SK-N-SH (cell line): ENCODE data around the gene DHRS12.

Experiments used
- CHD2 ChIP-seq: fragments of 150-350 bp; IDR thresholded peaks from 2 replicates; pipeline ENCODE4 v1.6.1; 2018; ENCODE audit warnings: low read length; ENCODE audit not compliant: partially characterized antibody
- EP300 ChIP-seq, 2 experiments: IDR thresholded peaks; 2 replicates each; pipeline versions ENCODE4 v1.4.0 to v1.6.1; 2012; ENCODE audit warnings: borderline replicate concordance in 1 of 2, low read depth in 1 of 2, low read length in 1 of 2
- MEF2A ChIP-seq: IDR thresholded peaks from 2 replicates; pipeline ENCODE4 v1.4.0; 2012; ENCODE audit warnings: low read depth, borderline replicate concordance
- NFIC ChIP-seq: IDR thresholded peaks from 2 replicates; pipeline ENCODE4 v1.4.0; 2012; ENCODE audit warnings: borderline replicate concordance
- NRF1 ChIP-seq: IDR thresholded peaks from 2 replicates; pipeline ENCODE4 v1.6.1; 2012; ENCODE audit warnings: low read depth, mild to moderate bottlenecking, low read length
- POLR2AphosphoS5 ChIP-seq: IDR thresholded peaks from 2 replicates; pipeline ENCODE4 v1.6.1; 2012; ENCODE audit warnings: low read depth, low read length
- RAD21 ChIP-seq: IDR thresholded peaks from 2 replicates; pipeline ENCODE4 v1.6.1; 2012; ENCODE audit warnings: mild to moderate bottlenecking, low read length
- RCOR1 ChIP-seq: fragments of 150-350 bp; IDR thresholded peaks from 2 replicates; pipeline ENCODE4 v1.6.1; 2017; ENCODE audit warnings: antibody characterized with exemption, low read length
- SMC3 ChIP-seq: IDR thresholded peaks from 2 replicates; pipeline ENCODE4 v1.6.1; 2012; ENCODE audit warnings: low read depth, low read length, improper control_type of control experiment
- TAF1 ChIP-seq: IDR thresholded peaks from 2 replicates; pipeline ENCODE4 v1.6.1; 2012; ENCODE audit warnings: low read depth, mild to moderate bottlenecking, low read length, moderate library complexity, borderline replicate concordance
- YY1 ChIP-seq: IDR thresholded peaks from 2 replicates; pipeline ENCODE4 v1.4.0; 2012; ENCODE audit warnings: low read depth, mild to moderate bottlenecking
- TF ChIP-seq, protein P1 (sequence below): fragments of 200-600 bp; sonication (generic); IDR thresholded peaks from 2 replicates; pipeline ENCODE4 v1.6.1; 2017; ENCODE audit warnings: antibody characterized with exemption, mild to moderate bottlenecking, moderate library complexity

GRCh38 chr13:51815848-51816247, 11.9 kb upstream of the DHRS12 start:
- TF ChIP-seq, protein P1, sequence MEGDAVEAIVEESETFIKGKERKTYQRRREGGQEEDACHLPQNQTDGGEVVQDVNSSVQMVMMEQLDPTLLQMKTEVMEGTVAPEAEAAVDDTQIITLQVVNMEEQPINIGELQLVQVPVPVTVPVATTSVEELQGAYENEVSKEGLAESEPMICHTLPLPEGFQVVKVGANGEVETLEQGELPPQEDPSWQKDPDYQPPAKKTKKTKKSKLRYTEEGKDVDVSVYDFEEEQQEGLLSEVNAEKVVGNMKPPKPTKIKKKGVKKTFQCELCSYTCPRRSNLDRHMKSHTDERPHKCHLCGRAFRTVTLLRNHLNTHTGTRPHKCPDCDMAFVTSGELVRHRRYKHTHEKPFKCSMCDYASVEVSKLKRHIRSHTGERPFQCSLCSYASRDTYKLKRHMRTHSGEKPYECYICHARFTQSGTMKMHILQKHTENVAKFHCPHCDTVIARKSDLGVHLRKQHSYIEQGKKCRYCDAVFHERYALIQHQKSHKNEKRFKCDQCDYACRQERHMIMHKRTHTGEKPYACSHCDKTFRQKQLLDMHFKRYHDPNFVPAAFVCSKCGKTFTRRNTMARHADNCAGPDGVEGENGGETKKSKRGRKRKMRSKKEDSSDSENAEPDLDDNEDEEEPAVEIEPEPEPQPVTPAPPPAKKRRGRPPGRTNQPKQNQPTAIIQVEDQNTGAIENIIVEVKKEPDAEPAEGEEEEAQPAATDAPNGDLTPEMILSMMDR: no peak
- TF ChIP-seq RAD21 (no peak), CHD2 (no peak), MEF2A (no peak), POLR2AphosphoS5 (no peak), SMC3 (no peak), NFIC (no peak), YY1 (no peak), RCOR1 (no peak), EP300 (IDR thresholded peaks at IDR 0.05; ENCODE audit: borderline replicate concordance in 1 of 2, low read depth in 1 of 2, low read length in 1 of 2) (no peak), NRF1 (no peak), TAF1 (no peak)
